Fibroblast of skin of left biceps (primary cell): ENCODE data around the gene ASXL1.
"Not testable (repeated sequence)": the region's sequence is repeated elsewhere in the genome, so short reads cannot be mapped to it uniquely, and the experiment has no call there.

Experiments used
- DNase-seq, 2 experiments: peaks; one replicate each; pipeline ENCODE4 v3.0.0-alpha.2; 2013; ENCODE audit warnings: low read depth in 2 of 2

The ASXL1 gene

GRCh38 chr20:32337937-32338661, 20.0 kb upstream of the ASXL1 start:
- no peak for DNase-seq

- DNase-seq = no peak
Measured at GRCh38 chr20:32338665-32339064, 19.5 kb upstream of the ASXL1 start.

- DNase-seq = no peak
Measured at GRCh38 chr20:32339116-32339515, 19.0 kb upstream of the ASXL1 start.

GRCh38 chr20:32341053-32341452, 17.1 kb upstream of the ASXL1 start:
- DNase-seq = not testable (repeated sequence)

- DNase-seq = peak; percentile 53 to 56
Measured at GRCh38 chr20:32343439-32343838, 14.7 kb upstream of the ASXL1 start.

- DNase-seq = no peak
Measured at GRCh38 chr20:32344835-32345506, 13.2 kb upstream of the ASXL1 start.

- DNase-seq = no peak
Measured at GRCh38 chr20:32348207-32348606, 9.9 kb upstream of the ASXL1 start.

GRCh38 chr20:32350421-32350820, 7.7 kb upstream of the ASXL1 start:
- DNase-seq = no peak

GRCh38 chr20:32352121-32352720, 5.9 kb upstream of the ASXL1 start:
- DNase-seq = no peak

- DNase-seq = no peak
Measured at GRCh38 chr20:32353848-32354496, 4.2 kb upstream of the ASXL1 start.

GRCh38 chr20:32354592-32355416, 3.3 kb upstream of the ASXL1 start:
- DNase-seq = peak in 1 of 2 experiments; percentile 17

GRCh38 chr20:32355417-32355841, 2.7 kb upstream of the ASXL1 start:
- DNase-seq = no peak

- DNase-seq = peak; percentile 56 to 62
Measured at GRCh38 chr20:32355907-32356621, 2.1 kb upstream of the ASXL1 start.

GRCh38 chr20:32356622-32357374, 1.3 kb upstream of the ASXL1 start:
- DNase-seq = no peak

- no peak for DNase-seq
Measured at GRCh38 chr20:32357375-32357868, 709 bp upstream of the ASXL1 start.

GRCh38 chr20:32358632-32358882, 426 bp downstream of the ASXL1 start:
- no peak for DNase-seq

- peak; percentile 26 to 30 for DNase-seq
Measured at GRCh38 chr20:32358883-32359632, 927 bp downstream of the ASXL1 start.

- DNase-seq = no peak
Measured at GRCh38 chr20:32359633-32360332, 1.7 kb downstream of the ASXL1 start.

GRCh38 chr20:32360333-32360634, 2.2 kb downstream of the ASXL1 start:
- no peak for DNase-seq
